GM12878 (cell line): ENCODE data around the gene SZRD1. TPM values are rescaled to one million over a fixed set of nuclear protein-coding genes. Genes with fewer than 3 reads are reported as not detected.

Source experiments
- ATAC-seq: fragments of 200-7000 bp; cut with Tn5 transposase; 3 replicates; pipeline ENCODE4 v1.9.1; 2020; ENCODE audit warnings: mild to moderate bottlenecking, moderate library complexity
- BruUV-seq: library from RNA; stranded (reverse); fragments of 400-500 nt; replicated peaks from 2 replicates; lab custom pipeline; 2021; lab: Mats Ljungman, UMichigan
- CTCF ChIA-PET: fragments of 300-600 bp; sonication (Branson Sonifier 250); formaldehyde crosslinking; extraction: SDS; loops from one replicate; lab custom pipeline; 2021; ENCODE audit warnings: inconsistent platforms; lab: Yijun Ruan, JAX
- POLR2A ChIA-PET: fragments of 350-600 bp; formaldehyde crosslinking; extraction: SDS; loops from one replicate; lab custom pipeline; 2021; ENCODE audit warnings: inconsistent platforms; lab: Charles Lee
- RAD21 ChIA-PET: fragments of 300-600 bp; sonication (Branson Sonifier 250); formaldehyde crosslinking; loops from one replicate; lab custom pipeline; 2023; ENCODE audit warnings: antibody characterized with exemption; ENCODE audit not compliant: unreplicated experiment; lab: Charles Lee
- SMC1A ChIA-PET: fragments of 300-600 bp; sonication (Branson Sonifier 250); formaldehyde crosslinking; loops from one replicate; lab custom pipeline; 2023; ENCODE audit not compliant: unreplicated experiment, uncharacterized antibody; lab: Charles Lee
- DNase-seq: peaks from one replicate; pipeline ENCODE4 v3.0.0-alpha.2; 2011; ENCODE audit warnings: low read depth, low spot score
- FAIRE-seq: peaks from 3 replicates; lab custom pipeline; 2011; peaks lifted over from hg19 to GRCh38; lab: Jason Lieb, UNC
- H2AFZ ChIP-seq: 2 replicates; pipeline ENCODE4 v1.6.0; 2011; ENCODE audit warnings: low read depth, low read length, control low read depth; ENCODE audit not compliant: control insufficient read depth
- H3K27ac ChIP-seq: 2 replicates; pipeline ENCODE4 v1.5.1; 2011; ENCODE audit warnings: control low read depth; ENCODE audit not compliant: control insufficient read depth, insufficient read depth
- H3K27me3 ChIP-seq, 2 experiments: replicated peaks in 1 of 2; 2 replicates each; pipeline versions ENCODE4 v1.6.0 to v1.6.1; 2011; ENCODE audit warnings: low read length in 1 of 2; ENCODE audit not compliant: control insufficient read depth in 2 of 2, insufficient read depth in 2 of 2
- H3K36me3 ChIP-seq, 2 experiments: 2 replicates each; pipeline ENCODE4 v1.5.1; 2011; ENCODE audit warnings: low read length in 1 of 2; ENCODE audit not compliant: control insufficient read depth in 2 of 2, insufficient read depth in 2 of 2
- H3K4me1 ChIP-seq: 2 replicates; pipeline ENCODE4 v1.6.1; 2011; ENCODE audit warnings: mild to moderate bottlenecking, low read length, moderate library complexity, mixed read lengths; ENCODE audit not compliant: control insufficient read depth, insufficient read depth
- H3K4me2 ChIP-seq: 2 replicates; pipeline ENCODE4 v1.6.0; 2011; ENCODE audit warnings: control low read depth; ENCODE audit not compliant: control insufficient read depth, insufficient read depth
- H3K4me3 ChIP-seq: fragments of 200-600 bp; sonication (generic); 2 replicates; pipeline ENCODE4 v1.5.1; 2016
- H3K79me2 ChIP-seq: 2 replicates; pipeline ENCODE4 v1.6.0; 2011; ENCODE audit warnings: low read length; ENCODE audit not compliant: control insufficient read depth, insufficient read depth
- H3K9ac ChIP-seq: 2 replicates; pipeline ENCODE4 v1.8.0; 2011; ENCODE audit warnings: low read length, control low read depth, mixed read lengths; ENCODE audit not compliant: control insufficient read depth, insufficient read depth
- H3K9me3 ChIP-seq: replicated peaks from 3 replicates; pipeline ENCODE4 v1.5.1; 2011; ENCODE audit warnings: mild to moderate bottlenecking, low read length; ENCODE audit not compliant: control insufficient read depth, insufficient read depth
- H4K20me1 ChIP-seq: 2 replicates; pipeline ENCODE4 v1.6.0; 2011; ENCODE audit not compliant: control insufficient read depth, insufficient read depth
- BACH1 ChIP-seq: fragments of 450-650 bp; IDR thresholded peaks from 2 replicates; pipeline ENCODE4 v1.6.1; 2017; ENCODE audit warnings: mild to moderate bottlenecking, borderline replicate concordance
- CREM ChIP-seq: IDR thresholded peaks from 2 replicates; pipeline ENCODE4 v1.6.1; 2014; ENCODE audit warnings: antibody characterized with exemption, low read depth
- IKZF1 ChIP-seq: fragments of 450-650 bp; conservative IDR thresholded peaks from 2 replicates; pipeline ENCODE4 v1.6.1; 2017; ENCODE audit warnings: antibody characterized with exemption, mild to moderate bottlenecking
- NFXL1 ChIP-seq: fragments of 450-650 bp; IDR thresholded peaks from 2 replicates; pipeline ENCODE4 v1.6.1; 2017; ENCODE audit warnings: antibody characterized with exemption, mild to moderate bottlenecking, borderline replicate concordance
- NFYA ChIP-seq: IDR thresholded peaks from 2 replicates; pipeline ENCODE4 v1.6.1; 2011; ENCODE audit warnings: low read depth, mild to moderate bottlenecking, low read length, improper control_type of control experiment, borderline replicate concordance
- RELB ChIP-seq: fragments of 450-650 bp; IDR thresholded peaks from 2 replicates; pipeline ENCODE4 v1.6.1; 2017; ENCODE audit warnings: low read depth, mild to moderate bottlenecking, moderate library complexity
- ZBTB4 ChIP-seq: fragments of 450-650 bp; formaldehyde crosslinking; IDR thresholded peaks from 2 replicates; pipeline ENCODE4 v1.4.0; 2022; ENCODE audit warnings: mild to moderate bottlenecking, moderate library complexity
- WGBS: methylation state at CpG from one replicate; pipeline ENCODE4 v1.1.6; 2016; ENCODE audit warnings: low lambda C conversion rate; ENCODE audit not compliant: insufficient replicate concordance, insufficient coverage; ENCODE audit errors: missing lambda C conversion rate; 5-methylcytosine and 5-hydroxymethylcytosine counted together
- in situ Hi-C: fragments of 300-500 bp; cut with MboI; formaldehyde crosslinking; loops from 9 replicates; pipeline ENCODE4 v1.14.3; 2018; ENCODE audit warnings: mixed read lengths
- intact Hi-C: fragments of 100-400 bp; cut with micrococcal nuclease; formaldehyde crosslinking; loops from one replicate; pipeline ENCODE4 v1.14.2; 2022; ENCODE audit not compliant: unreplicated experiment
- polyA plus RNA-seq, 11 experiments: library from polyadenylated mRNA; depleted of rRNA in 4 of 11; unstranded in 6 of 11; stranded (reverse) in 5 of 11; fragments of >200 nt; fragmentation: Nextera tagmentation in 4 of 11; fragmentation: Illumina TruSeq in 1 of 11; extraction: Ambion mirVana in 4 of 11; extraction: Trizol in 1 of 11; gene quantifications; 1 replicate in 1 of 11; 2 replicates in 10 of 11; pipeline versions ENCODE4 v1.2.1 to v1.2.3, GENCODE V29; 2011 to 2016; ENCODE audit warnings: inconsistent platforms in 2 of 11, missing spikeins in 2 of 11, low read depth in 1 of 11
- total RNA-seq, 4 experiments: library from RNA; depleted of rRNA in 3 of 4; stranded (reverse); fragments of >200 nt in 3 of 4; fragmentation: Illumina TruSeq in 1 of 4; extraction: Trizol in 1 of 4; gene quantifications; 2 replicates each; pipeline versions ENCODE4 v1.2.1 to v1.2.3, GENCODE V29; 2013 to 2021

SZRD1 gene
- total and polyA plus RNA-seq, 10 of the 15 experiments (the other 5 are each of a cell fraction or from before 2014, with no cell fraction given): 5.6 to 213 (median 113) TPM

- SMC1A ChIA-PET: interaction anchor here (0.9 to 5.6 kb wide), 3 partner anchors 10 to 258 kb away, joined by 4 to 43 read pairs (median 4); partner anchors contain the start of gene SZRD1
- WGBS: 89% methylated on average over 2 of the region's 2 CpGs
- no TSS peak for BruUV-seq
- 0 out of 2 replicates have a peak, but pooled peaks cover 4% of the 10 kb centered on the region for H3K4me1 ChIP-seq
- DNase-seq (no peak), FAIRE-seq (no peak), ATAC-seq (no peak)
- CTCF ChIA-PET: interaction anchor here (1.2 to 5.0 kb wide), 2 partner anchors 9 to 14 kb away, joined by 3 to 85 read pairs; no protein-coding TSS in a partner anchor
- in situ Hi-C loops: no loop called here
- H3K4me3 ChIP-seq: no peak overlapping the region
- POLR2A ChIA-PET: interaction anchor here (1.1 to 4.1 kb wide), 2 partner anchors 9 to 13 kb away, joined by 3 to 21 read pairs; no protein-coding TSS in a partner anchor
- no peaks in the 10 kb centered on the region for H3K9me3 ChIP-seq
- no peaks in the 10 kb centered on the region for H4K20me1 ChIP-seq
- no peak overlapping the region for H2AFZ ChIP-seq
- no peak overlapping the region for H3K4me2 ChIP-seq
- no peaks in the 10 kb centered on the region for H3K36me3 ChIP-seq
- no peaks in the 10 kb centered on the region for H3K27me3 ChIP-seq
- no peak overlapping the region for H3K9ac ChIP-seq
- H3K79me2 ChIP-seq: peaks cover 26% of the 10 kb centered on the region
- TF ChIP-seq RELB (no peak), NFYA (no peak), CREM (no peak), ZBTB4 (CRISPR knock-in tag) (no peak), NFXL1 (no peak), IKZF1 (no peak), BACH1 (no peak)
- TF ChIP-seq, all 136 proteins: peak for 0
- RAD21 ChIA-PET: interaction anchor here (1.9 to 3.9 kb wide), 2 partner anchors 10 to 276 kb away, joined by 6 to 31 read pairs; no protein-coding TSS in a partner anchor
- intact Hi-C loops: no loop called here
- H3K27ac ChIP-seq: no peak overlapping the region
Measured at GRCh38 chr1:16354619-16355018, 12.4 kb upstream of the SZRD1 start.
